ENCODE results near the gene TTLL6. TPM values are rescaled to one million over a fixed set of nuclear protein-coding genes. Genes with fewer than 3 reads are reported as not detected.
A peak's percentile ranks its signal among the peaks of the same experiment; 100 is the strongest.
"Not testable (repeated sequence)": the region's sequence is repeated elsewhere in the genome, so short reads cannot be mapped to it uniquely, and the experiment has no call there.

The TTLL6 gene
- total RNA-seq, 1 donor from 2014 or later, result 2.8 TPM

DNA sequence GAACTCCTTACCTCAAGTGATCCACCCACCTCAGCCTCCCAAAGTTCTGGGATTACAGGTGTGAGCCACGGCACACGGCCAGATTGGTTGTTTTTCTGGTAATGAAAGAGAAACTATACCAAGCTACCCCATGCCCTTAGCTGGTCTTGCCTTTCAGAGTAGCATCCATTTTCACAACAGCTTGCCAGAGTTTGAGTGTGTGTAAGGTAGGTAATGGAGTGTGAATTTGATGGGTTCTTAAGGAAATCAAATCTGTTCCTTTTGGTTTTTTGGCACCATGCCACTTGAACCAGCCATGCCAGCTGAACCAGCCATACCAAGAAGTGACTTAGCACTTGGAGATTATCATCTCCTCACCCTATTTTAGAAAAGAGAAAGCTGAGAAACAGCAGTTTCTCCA, 18.9 kb upstream of the TTLL6 start:
- no peak for DNase-seq (ENCODE audit: extremely low spot score, unreplicated experiment)
- H3K4me1 Mint-ChIP-seq (ENCODE audit: unreplicated experiment), result peaks cover 8% of the 10 kb centered on the region
- no peak overlapping the region for H3K4me3 Mint-ChIP-seq
- TF ChIP-seq, protein P1, sequence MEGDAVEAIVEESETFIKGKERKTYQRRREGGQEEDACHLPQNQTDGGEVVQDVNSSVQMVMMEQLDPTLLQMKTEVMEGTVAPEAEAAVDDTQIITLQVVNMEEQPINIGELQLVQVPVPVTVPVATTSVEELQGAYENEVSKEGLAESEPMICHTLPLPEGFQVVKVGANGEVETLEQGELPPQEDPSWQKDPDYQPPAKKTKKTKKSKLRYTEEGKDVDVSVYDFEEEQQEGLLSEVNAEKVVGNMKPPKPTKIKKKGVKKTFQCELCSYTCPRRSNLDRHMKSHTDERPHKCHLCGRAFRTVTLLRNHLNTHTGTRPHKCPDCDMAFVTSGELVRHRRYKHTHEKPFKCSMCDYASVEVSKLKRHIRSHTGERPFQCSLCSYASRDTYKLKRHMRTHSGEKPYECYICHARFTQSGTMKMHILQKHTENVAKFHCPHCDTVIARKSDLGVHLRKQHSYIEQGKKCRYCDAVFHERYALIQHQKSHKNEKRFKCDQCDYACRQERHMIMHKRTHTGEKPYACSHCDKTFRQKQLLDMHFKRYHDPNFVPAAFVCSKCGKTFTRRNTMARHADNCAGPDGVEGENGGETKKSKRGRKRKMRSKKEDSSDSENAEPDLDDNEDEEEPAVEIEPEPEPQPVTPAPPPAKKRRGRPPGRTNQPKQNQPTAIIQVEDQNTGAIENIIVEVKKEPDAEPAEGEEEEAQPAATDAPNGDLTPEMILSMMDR (conservative IDR thresholded peaks at IDR 0.05), result no peak
- H3K27ac Mint-ChIP-seq, result no peak overlapping the region
- H3K36me3 Mint-ChIP-seq, result no peaks in the 10 kb centered on the region
- no peaks in the 10 kb centered on the region for H3K9me3 Mint-ChIP-seq
- H3K27me3 Mint-ChIP-seq, result no peaks in the 10 kb centered on the region

DNA sequence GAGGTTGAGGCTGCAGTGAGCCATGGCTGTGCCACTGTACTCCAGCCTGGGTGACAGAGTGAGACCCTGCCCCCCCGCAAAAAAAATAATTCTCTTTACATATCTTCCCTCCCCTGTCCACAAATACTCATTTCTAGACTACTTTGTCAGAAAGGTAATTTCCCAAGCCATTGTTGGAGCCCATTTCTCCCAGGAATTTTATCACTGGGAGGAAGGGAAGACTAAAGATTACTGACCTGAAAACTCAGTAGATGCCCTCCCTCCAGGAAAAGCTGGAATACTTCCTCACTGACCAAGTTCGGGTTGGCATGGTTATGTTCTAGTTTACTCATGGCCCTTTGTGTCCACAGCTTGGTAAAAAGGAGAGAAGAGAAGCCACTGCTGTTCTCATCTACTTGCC, 17.9 kb upstream of the TTLL6 start:
- Mint-ChIP-seq H3K4me3 (no peak overlapping the region), H3K9me3 (no peaks in the 10 kb centered on the region), H3K36me3 (no peaks in the 10 kb centered on the region), H3K4me1 (ENCODE audit: unreplicated experiment) (peaks cover 8% of the 10 kb centered on the region), H3K27ac (no peak overlapping the region), H3K27me3 (no peaks in the 10 kb centered on the region)
- TF ChIP-seq, protein P1 (conservative IDR thresholded peaks at IDR 0.05), result no peak
- DNase-seq (ENCODE audit: extremely low spot score, unreplicated experiment), result no peak

DNA sequence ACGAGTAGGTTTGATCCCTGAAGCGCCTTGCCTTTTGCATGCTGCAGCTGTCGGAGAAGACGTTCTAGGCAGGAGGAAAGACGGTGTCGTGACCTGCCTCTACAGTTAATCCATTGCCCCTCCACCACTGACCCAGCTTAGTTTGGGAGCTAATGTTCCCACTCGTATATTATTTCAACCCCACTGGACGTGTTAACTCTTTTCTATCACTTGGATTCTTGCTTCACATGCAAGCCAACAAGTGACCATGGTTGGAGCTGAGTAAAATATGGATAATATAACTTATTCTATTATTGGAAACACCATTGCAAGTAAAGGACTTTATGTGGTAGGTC, 14.5 kb upstream of the TTLL6 start:
- Mint-ChIP-seq H3K4me3 (peak overlapping the region; percentile 97), H3K9me3 (no peaks in the 10 kb centered on the region), H3K27ac (peak overlapping the region; percentile 93), H3K4me1 (ENCODE audit: unreplicated experiment) (peaks cover 2% of the 10 kb centered on the region), H3K27me3 (no peaks in the 10 kb centered on the region), H3K36me3 (no peaks in the 10 kb centered on the region)
- no peak for DNase-seq (ENCODE audit: extremely low spot score, unreplicated experiment)
- TF ChIP-seq, protein P1 (conservative IDR thresholded peaks at IDR 0.05), result no peak

DNA sequence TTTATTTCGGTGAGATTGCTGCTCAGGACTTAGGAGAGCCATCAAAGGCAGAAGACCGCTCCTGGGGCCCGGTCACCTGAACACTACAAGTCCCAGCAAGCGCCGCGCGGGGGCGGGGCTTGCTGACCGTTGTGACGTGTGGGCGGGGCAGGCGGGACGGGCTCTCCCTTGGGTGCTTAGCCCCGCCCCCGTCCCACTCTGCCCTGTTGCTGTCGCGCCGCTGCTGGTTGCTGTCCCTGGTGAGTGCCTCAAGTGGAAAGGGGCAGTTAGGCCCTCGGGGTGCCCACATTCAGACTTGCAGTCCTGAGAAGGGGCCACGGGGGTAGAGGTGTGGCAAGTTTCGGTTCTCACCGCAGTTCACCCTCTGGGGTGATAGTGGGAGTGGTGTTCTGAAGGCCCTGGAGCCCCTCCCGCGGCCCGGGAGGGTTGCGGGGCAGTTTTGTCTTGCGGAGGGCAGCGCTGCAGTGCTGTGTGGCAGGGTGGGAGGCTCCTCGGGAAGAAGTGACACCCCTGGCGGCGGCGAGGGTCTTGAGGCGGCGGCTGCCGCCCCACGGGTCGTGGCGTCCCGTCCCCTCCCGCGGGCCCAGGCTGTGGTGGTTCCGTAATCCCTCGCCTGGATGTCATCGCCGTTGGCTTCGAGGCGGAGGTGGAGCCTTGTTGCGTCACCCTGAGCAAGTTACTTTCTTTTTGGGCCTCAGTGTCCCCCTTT, 14.0 kb upstream of the TTLL6 start, which contains the start of gene CALCOCO2:
CALCOCO2 (plus strand) TSS at position 196 of the 709 bp plus-strand sequence. CDS start 10,673 bp downstream, outside the sequence.
- H3K4me1 Mint-ChIP-seq (ENCODE audit: unreplicated experiment), result no peaks in the 10 kb centered on the region
- H3K9me3 Mint-ChIP-seq, result no peaks in the 10 kb centered on the region

DNA sequence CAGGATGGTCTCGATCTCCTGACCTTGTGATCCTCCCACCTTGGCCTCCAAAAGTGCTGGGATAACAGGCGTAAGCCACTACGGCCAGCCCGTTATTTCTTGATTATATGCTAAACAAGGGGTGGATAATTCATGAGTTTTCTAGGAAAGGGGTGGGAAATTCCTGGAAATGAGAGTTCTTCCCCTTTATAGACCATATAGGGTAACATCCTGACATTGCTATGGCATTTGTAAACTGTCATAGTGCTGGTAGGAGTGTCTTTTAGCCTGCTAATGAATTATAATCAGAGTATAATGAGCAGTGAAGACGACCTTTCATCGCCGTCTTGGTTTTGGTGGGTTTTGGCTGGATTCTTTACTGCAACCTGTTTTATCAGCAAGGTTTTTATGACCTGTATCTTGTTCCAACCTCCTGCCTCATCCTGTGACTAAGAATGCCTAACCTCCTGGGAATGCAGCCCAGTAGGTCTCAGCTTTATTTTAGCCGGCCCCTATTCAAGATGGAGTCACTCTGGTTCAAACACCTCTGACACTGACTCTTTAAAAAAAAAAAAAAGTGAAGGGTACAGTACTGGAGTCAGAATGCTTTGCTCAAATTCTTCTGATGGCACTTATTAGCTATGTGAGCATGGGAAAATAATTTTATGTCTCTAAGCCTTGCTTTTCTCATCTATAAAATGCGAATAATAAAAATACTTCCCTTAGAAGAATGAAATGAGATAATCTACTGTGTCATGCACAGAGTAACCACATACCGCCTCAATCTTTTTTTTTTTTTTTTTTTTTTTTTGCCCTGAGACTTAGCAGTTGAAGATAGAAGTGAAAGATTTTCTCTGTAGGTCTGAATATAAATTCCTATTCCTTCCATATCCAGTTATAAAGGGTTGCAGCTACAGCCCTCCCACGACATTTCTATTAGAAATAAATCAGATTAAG, 8.7 kb upstream of the TTLL6 start:
- Mint-ChIP-seq H3K4me3 (no peak overlapping the region), H3K9me3 (no peaks in the 10 kb centered on the region), H3K27me3 (no peaks in the 10 kb centered on the region), H3K4me1 (ENCODE audit: unreplicated experiment) (no peaks in the 10 kb centered on the region), H3K27ac (no peak overlapping the region), H3K36me3 (no peaks in the 10 kb centered on the region)
- TF ChIP-seq, protein P1 (conservative IDR thresholded peaks at IDR 0.05), result no peak
- no peak for DNase-seq (ENCODE audit: extremely low spot score, unreplicated experiment)

More for the DNA sequence above, 14.0 kb upstream of the TTLL6 start, which contains the start of gene CALCOCO2:
- H3K4me3 Mint-ChIP-seq, result peak within 1 kb of the TSS; percentile 97
- no peaks in the 10 kb centered on the region for H3K36me3 Mint-ChIP-seq
- DNase-seq (ENCODE audit: extremely low spot score, unreplicated experiment), result peak; percentile 86
- H3K27ac Mint-ChIP-seq, result peak within 1 kb of the TSS; percentile 93
- TF ChIP-seq, protein P1 (conservative IDR thresholded peaks at IDR 0.05), result no peak
- no peaks in the 10 kb centered on the region for H3K27me3 Mint-ChIP-seq

DNA sequence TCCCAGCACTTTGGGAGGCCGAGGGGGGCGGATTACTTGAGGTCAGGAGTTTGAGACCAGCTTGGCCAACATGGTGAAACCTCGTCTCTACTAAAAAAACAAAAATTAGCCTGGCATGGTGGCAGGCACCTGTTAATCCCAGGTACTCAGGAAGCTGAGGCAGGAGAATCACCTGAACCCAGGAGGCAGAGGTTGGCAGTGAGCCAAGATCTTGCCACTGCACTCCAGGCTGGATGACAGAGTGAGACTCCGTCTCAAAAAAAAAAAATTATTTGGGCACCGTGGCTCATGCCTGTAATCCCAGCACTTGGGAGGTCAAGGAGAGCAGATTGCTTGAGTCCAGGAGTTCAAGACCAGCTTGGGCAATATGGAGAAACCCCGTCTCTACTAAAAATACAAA, 3.9 kb upstream of the TTLL6 start:
- H3K27me3 Mint-ChIP-seq, result peaks cover 24% of the 10 kb centered on the region
- H3K4me3 Mint-ChIP-seq; DNase-seq (ENCODE audit: extremely low spot score, unreplicated experiment); H3K9me3 Mint-ChIP-seq; H3K36me3 Mint-ChIP-seq; H3K27ac Mint-ChIP-seq: not testable (repeated sequence)
- peaks cover 17% of the 10 kb centered on the region for H3K4me1 Mint-ChIP-seq (ENCODE audit: unreplicated experiment)
